Measurements from ENCODE around the gene SF3A1. TPM values are rescaled to one million over a fixed set of nuclear protein-coding genes. Genes with fewer than 3 reads are reported as not detected.
A peak's percentile ranks its signal among the peaks of the same experiment; 100 is the strongest.

The SF3A1 gene
- total RNA-seq, 2 donors from 2014 or later: 151 to 194 TPM

- H3K36me3 ChIP-seq: no peaks in the 10 kb centered on the region
- H3K4me3 ChIP-seq: peak overlapping the region; percentile 91
- intact Hi-C loops (cut with DNase I): loop anchor here (2.0 kb wide), 4 partner anchors 25 to 179 kb away; partner anchors contain the start of genes CCDC157, RNF215 and SF3A1
- peak overlapping the region in 1 of 2 donors; percentile 90 for H3K9ac ChIP-seq (ENCODE audit: low read depth in 2 of 2, low read length in 2 of 2)
- peak; percentile 90 for DNase-seq
- H3K9me3 ChIP-seq: no peaks in the 10 kb centered on the region
- peaks cover 13% of the 10 kb centered on the region for H3K4me1 ChIP-seq
- H3K27ac ChIP-seq: no peak overlapping the region
- peak; percentile 85 for TF ChIP-seq CTCF (IDR thresholded peaks at IDR 0.05)
- no peaks in the 10 kb centered on the region for H3K27me3 ChIP-seq
These were observed 68.9 kb downstream of the SF3A1 start for GRCh38 chr22:30287648-30288418.

GRCh38 chr22:30286813-30287647 lies 69.7 kb downstream of the SF3A1 start:
- peak; percentile 91 for TF ChIP-seq CTCF (IDR thresholded peaks at IDR 0.05)
- peaks cover 13% of the 10 kb centered on the region for H3K4me1 ChIP-seq
- peak overlapping the region in 1 of 2 donors; percentile 90 for H3K9ac ChIP-seq (ENCODE audit: low read depth in 2 of 2, low read length in 2 of 2)
- no peak overlapping the region for H3K4me3 ChIP-seq
- no peaks in the 10 kb centered on the region for H3K27me3 ChIP-seq
- no peak overlapping the region for H3K27ac ChIP-seq
- H3K9me3 ChIP-seq: no peaks in the 10 kb centered on the region
- peak; percentile 88 for DNase-seq
- intact Hi-C loops (cut with DNase I): loop anchor here (2.0 kb wide), 3 partner anchors 24 to 178 kb away; partner anchors contain the start of gene RNF215
- no peaks in the 10 kb centered on the region for H3K36me3 ChIP-seq

- H3K27me3 ChIP-seq: no peaks in the 10 kb centered on the region
- no peak for TF ChIP-seq CTCF (IDR thresholded peaks at IDR 0.05)
- no peak overlapping the region for H3K27ac ChIP-seq
- no peaks in the 10 kb centered on the region for H3K9me3 ChIP-seq
- intact Hi-C loops (cut with DNase I): loop anchor here (2.0 kb wide), 3 partner anchors 24 to 178 kb away; partner anchors contain the start of gene RNF215
- peaks cover 13% of the 10 kb centered on the region for H3K4me1 ChIP-seq
- H3K4me3 ChIP-seq: no peak overlapping the region
- H3K9ac ChIP-seq (ENCODE audit: low read depth in 2 of 2, low read length in 2 of 2): no peak overlapping the region
- H3K36me3 ChIP-seq: no peaks in the 10 kb centered on the region
- no peak for DNase-seq
These were observed 70.4 kb downstream of the SF3A1 start for GRCh38 chr22:30286331-30286730.

GRCh38 chr22:30285846-30286200 lies 70.9 kb downstream of the SF3A1 start:
- no peak for DNase-seq
- no peak overlapping the region for H3K27ac ChIP-seq
- no peaks in the 10 kb centered on the region for H3K9me3 ChIP-seq
- TF ChIP-seq CTCF (IDR thresholded peaks at IDR 0.05): no peak
- intact Hi-C loops (cut with DNase I): loop anchor here (2.0 kb wide), 3 partner anchors 23 to 177 kb away; partner anchors contain the start of gene RNF215
- H3K9ac ChIP-seq (ENCODE audit: low read depth in 2 of 2, low read length in 2 of 2): no peak overlapping the region
- no peaks in the 10 kb centered on the region for H3K27me3 ChIP-seq
- no peak overlapping the region for H3K4me3 ChIP-seq
- peaks cover 13% of the 10 kb centered on the region for H3K4me1 ChIP-seq
- no peaks in the 10 kb centered on the region for H3K36me3 ChIP-seq

- Histone ChIP-seq H3K27me3 (no peaks in the 10 kb centered on the region), H3K36me3 (no peaks in the 10 kb centered on the region), H3K4me1 (peaks cover 10% of the 10 kb centered on the region), H3K9me3 (no peaks in the 10 kb centered on the region), H3K4me3 (no peak overlapping the region), H3K9ac (ENCODE audit: low read depth in 2 of 2, low read length in 2 of 2) (no peak overlapping the region), H3K27ac (no peak overlapping the region)
- intact Hi-C loops (cut with DNase I): no loop called here
- no peak for TF ChIP-seq CTCF (IDR thresholded peaks at IDR 0.05)
- DNase-seq: no peak
These were observed 71.4 kb downstream of the SF3A1 start for GRCh38 chr22:30285176-30285845.
